SK-N-DZ (cell line): ENCODE data around the gene SPHKAP.
"Not testable (repeated sequence)": the region's sequence is repeated elsewhere in the genome, so short reads cannot be mapped to it uniquely, and the experiment has no call there.

ENCODE experiments used
- DNase-seq: peaks from one replicate; pipeline ENCODE4 v3.0.0-alpha.2; 2015; ENCODE audit warnings: low spot score

SPHKAP gene

DNA sequence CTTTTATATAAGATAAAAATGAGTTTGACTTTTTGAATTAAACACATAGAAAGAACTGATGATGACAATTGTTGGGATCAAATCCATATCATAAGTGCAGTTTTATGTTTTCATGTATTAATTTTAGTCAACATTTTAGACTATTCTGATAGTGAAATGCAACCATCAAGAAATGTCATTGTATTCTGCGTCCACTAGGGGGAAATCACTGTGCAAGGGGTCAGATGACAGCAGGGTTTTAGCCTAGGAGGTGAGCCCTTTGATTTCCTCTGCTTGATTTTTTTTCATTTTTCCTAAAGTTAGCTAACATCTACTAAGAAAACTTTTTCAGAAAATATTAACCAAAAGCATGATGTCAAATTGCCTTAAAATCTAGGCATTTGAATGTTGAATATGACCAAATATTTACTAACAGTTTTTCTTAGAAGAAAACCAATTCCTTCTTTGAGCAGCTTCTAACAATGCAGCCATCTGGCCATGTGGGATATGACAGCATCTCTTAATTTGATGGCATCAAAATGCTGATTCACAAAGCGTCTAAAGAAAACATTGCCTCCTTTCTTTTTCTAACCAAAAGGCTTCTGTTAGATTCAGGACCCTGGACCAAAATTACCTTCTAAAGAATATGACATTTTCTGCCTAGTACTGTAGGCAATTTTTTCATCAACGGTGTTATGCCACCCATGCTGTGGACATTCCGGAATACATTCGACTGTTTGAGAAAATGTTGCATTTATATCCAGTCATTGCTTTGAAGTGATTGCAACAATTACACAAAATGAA is 141.5 kb downstream of the SPHKAP start:
- peak; percentile 22 for DNase-seq

DNA sequence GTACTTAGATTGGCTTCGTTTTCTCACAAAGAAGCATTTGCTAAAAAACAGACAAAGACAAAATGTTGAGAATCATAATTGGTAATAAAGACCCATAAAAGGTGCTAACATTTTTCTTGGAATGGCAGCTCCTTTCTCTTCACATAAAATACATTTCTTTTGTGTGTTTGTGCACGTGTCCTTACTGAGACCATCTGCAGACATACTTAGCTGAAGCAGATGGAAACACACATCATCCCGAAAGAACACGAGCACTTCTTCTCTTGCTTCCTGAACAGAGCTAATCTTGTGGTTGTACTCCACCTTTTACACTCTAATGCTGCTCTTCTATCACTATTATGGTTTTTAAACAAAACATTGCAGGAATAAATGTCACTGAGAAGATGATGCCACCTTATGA is 142.5 kb downstream of the SPHKAP start:
- DNase-seq: no peak

DNA sequence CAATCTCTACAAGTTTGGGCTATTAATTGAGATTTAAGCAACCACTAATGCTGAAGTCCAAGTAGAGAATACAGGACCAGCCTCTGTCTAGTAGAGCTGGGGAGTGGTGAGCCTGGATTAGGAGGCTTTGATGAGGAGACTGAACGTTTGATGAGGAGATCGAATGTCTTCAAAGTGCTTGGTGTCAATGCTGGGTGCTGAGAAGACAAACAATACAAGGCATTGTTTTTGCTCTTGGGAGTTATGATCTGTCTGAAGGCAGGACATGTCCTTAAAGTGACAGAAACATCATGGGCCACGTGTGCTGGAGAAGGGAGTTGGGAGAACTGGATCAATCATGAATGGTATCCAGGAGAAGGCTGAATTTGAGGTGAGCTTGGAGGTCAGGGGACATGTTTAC is 143.6 kb downstream of the SPHKAP start:
- no peak for DNase-seq

- no peak for DNase-seq
Measured at GRCh38 chr2:228023619-228024018, 157.9 kb downstream of the SPHKAP start.

DNA sequence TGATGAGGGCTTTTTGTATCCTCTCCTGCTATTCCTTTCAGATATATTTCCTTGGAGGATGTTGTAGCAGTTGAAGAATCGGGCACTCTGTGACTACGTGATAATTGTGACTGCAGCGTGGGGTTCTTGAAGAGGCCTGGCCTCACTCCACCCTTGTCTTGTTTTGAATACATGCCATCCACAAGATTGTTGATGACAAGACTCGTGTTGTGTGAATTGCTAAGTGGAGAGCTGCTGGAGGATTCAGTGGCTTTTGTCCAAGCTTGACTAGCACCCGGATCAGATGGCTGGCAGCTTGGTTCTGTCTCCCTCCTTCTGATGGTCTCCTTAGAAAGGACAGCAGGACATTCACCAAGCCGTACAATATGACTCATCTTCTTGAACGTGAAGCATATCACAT is 163.2 kb downstream of the SPHKAP start:
- no peak for DNase-seq

- no peak for DNase-seq
Measured at GRCh38 chr2:228017784-228018183, 163.7 kb downstream of the SPHKAP start.

DNA sequence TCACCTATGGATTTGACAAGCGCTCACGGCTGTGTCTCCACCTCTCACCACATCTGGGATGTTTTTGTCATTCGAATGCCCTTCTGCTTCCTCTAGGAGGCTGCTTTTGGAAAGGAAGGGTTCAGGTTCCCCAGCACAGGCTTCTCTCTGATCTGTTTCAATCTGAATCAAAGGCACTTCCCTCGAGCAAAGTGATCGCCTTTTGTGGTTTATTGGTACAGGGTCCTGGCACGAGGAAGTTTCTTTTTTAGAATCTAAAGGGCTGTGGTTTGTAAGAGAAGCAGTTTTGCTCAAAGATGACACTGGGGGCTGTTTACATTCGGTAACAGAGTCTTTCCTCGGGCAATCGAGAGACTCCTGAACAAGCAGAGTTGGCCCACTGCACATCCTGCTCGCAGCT is 165.1 kb downstream of the SPHKAP start:
- DNase-seq: no peak

DNA sequence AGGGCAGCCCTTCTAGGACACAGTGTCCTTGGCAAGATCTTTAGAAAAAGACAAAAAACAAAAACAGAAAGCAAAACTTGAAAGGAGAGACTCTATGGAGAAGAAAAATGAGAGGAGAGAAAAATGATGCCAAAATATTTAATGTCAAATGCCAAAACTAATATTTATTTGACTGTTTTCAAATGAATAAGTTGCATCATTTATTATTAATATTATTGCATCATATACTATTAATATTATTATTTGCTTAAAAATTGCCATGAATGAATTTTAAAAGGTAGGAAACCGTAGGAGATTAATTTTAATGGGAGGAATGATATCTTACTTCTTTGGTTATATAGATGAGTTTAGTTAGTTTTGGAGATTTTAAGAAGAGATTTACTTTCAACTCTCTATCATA is 165.7 kb downstream of the SPHKAP start:
- DNase-seq: no peak

DNA sequence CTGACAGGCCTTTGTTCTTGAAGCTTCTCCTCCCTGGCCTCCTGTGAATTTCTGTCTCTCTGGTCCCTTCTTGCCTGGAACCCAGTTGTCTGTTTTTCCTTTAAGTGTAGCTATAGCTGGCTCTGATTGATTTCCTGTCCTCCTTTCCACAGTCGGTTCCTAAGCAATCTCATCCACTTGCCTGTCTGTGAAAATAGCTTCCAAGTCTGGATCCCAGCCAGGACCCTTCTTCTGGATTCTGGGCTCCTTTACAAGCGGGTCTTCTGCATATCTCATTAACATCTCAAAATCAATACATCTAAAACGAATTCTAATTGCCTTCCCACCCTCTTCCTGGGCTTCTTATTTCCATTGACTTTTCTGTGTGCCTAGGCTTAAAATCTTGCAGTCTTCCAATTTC is 185.1 kb downstream of the SPHKAP start:
- DNase-seq: no peak

DNA sequence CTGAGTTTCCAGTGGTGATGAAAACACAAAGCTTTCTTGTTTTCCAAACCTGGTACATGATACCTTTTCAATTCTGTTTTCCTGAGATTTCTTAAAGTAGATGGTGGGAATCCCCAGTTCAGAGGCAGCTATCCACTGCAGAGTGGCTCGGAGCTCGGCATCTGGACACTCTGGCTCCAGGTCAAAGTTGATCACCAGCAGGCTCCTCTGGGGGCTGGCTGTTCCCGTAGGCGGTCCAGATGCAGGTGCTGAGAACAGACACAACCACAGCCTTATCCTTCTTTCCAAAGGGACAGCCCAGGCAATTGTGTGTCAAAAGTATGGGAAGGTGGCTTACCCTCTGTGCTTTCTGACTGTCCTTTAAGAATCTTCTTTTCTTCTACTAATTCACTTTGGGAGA is 190.6 kb downstream of the SPHKAP start:
- no peak for DNase-seq

DNA sequence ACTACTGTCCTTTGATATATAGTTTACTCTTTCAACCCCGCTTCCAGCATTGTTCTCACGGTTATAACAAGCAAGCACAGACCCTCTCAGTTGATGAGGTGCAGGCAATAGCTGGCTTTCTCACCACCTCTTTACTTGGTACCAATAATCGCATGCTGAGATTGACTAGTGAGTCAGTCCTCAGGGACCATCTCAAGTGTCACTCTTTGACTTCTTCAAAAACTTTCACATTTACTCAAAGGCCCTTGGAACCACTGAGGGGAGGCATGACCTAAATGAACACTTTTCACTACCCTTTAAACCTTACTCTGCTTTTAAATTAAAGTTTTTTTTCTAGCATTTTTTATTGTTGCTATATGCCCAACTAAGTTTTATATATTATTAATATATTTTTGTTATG is 208.2 kb downstream of the SPHKAP start:
- no peak for DNase-seq

DNA sequence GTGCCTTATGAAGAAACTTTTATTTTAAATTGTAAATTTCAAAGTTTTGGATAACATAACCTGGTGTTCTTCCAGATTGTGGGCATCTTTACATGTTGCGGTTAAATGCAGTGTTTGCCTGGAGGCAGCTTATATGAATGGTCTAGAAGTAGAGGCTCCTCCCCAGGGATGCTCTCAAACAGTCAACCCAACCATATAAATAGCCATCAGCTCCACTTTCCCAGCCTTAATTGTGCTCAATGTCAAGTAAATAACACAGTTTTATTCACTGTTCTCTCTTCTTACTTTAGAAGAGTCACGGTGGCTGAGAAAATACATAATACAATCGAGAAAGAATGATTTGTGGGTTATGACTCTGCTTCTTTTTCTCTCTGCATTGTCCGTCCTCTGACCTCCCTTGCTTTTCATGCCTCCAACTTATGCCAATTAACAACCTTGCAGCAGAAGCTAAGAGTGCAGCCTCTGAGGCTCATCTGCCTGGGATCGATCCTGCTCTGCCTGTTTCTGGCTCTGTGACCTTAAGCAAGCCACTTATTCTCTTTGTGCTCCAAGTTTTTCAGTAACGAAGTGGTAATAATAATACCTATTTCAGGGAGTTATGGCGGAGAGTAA is 209.8 kb downstream of the SPHKAP start:
- DNase-seq: no peak

DNA sequence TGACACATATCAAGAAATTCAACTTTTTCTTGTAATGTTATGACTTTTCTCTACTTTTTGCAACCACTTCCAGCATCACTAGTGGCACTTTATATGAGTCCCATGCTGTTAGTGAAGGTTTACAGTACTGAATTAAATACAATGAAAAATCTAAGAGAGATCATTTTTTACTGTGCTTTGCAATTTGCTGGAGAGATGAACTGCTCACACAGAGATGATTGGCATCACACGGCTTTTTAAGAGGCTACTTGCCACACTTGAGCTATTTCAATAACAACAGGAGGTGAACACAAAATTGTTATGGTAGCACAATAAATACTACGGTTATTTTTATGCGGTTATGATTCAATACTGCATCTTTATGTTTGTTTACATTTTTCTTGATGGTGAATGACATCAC is 221.2 kb downstream of the SPHKAP start:
- no peak for DNase-seq

DNA sequence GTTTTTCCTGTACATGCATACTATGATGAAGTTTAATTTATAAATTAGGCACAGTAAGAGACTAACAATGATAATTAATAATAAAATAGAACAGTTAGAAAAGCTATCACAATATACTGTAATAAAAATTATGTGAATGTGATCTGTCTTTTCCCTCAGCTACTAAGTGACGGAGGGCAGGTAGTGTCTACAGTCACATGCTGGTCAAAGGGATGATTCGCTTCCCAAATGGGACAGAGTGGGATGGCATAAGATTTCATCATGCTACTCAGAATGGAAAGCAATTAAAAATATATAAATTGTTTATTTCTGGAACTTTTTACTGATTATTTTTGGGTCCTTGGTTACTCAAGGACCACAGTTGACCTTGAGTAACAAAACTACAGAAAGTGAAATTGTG is 238.5 kb downstream of the SPHKAP start:
- no peak for DNase-seq

GRCh38 chr2:227942021-227942420 is 239.5 kb downstream of the SPHKAP start:
- DNase-seq: no peak

DNA sequence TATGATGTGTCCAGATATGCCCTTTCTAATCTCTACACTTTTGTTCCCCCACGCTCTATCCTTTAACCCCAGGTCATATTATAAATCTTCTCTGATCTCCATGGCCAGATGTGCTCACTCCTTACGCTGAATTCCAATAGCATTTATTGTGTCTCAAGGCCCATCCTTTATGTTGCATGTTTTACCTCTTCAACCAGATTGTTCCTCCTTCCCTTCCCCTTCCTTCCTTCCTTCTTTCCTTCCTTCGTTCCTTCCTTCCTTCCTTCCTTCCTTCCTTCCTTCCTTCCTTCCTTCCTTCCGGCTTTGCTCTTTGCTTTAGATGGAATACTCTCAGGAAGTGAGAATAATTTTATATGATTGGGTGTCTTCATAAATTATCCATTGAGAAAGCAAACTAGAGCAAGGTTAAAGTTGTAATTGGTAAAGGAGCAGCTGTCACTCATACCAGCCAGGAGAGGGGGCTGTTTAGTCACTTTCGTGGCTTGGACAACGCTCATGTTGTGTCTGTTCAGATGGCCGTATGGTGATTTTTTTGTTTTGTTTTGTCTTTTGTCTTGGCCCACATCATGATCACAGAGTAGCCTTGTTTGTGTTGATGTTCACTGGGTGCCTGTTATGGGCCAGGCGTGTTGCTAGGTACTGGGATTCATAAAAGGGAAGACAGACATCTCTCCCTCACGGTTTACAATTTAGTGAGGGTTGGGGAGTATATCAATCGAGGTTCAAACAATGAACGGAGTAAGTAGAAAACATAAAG is 242.0 kb downstream of the SPHKAP start:
- peak; percentile 20 for DNase-seq

DNA sequence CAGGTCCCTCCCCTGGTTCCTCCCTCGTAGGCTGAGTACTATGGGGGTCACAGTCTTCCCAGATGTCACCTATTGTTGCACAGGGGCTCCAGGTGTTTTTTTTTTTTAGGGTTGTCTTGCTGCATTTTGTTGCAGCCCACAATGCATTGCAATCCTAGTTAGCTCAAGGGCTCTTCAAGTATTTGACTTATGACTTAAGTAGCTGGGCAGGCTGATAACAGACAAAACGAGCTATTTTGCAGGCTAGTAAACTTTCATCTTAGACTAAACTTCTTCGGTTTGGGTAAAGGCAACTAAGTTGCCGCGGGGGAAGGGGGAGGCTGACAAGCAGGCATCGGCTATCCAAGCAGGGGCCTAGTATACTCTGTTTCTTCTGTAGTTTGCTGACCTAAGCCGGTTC is 245.2 kb downstream of the SPHKAP start:
- not testable (repeated sequence) for DNase-seq

DNA sequence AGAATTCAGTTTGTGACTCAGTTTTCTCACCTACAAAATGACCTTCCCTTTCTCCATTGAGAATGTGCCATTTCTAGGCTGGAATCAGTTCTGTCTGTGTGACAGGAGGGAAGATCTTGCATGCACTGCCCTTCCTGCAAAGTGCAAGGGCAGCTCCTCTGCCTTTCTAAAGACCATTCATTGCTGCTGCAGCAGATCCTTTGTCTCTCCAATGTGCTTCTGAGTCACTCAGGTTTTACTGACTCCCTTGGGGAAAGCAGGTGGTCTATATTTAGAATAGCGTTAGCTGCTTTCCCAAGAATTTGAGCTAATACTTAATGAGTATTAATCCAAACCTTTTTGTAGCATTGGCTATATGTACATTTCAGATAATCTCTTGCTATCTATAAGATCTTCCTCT is 247.6 kb downstream of the SPHKAP start:
- DNase-seq: no peak

GRCh38 chr2:227932403-227932802 is 249.1 kb downstream of the SPHKAP start:
- no peak for DNase-seq

- no peak for DNase-seq
Measured at GRCh38 chr2:227932001-227932400, 249.5 kb downstream of the SPHKAP start.
